T47D (cell line): ENCODE data around the gene CSNK2A3.
"Not testable (repeated sequence)": the region's sequence is repeated elsewhere in the genome, so short reads cannot be mapped to it uniquely, and the experiment has no call there.

Source experiments
- DNase-seq, 2 experiments: peaks; one replicate each; pipeline versions ENCODE4 v3.0.0 to v3.0.0-alpha.2; 2011 to 2012; ENCODE audit warnings: low read depth in 1 of 2, low spot score in 1 of 2
- JUND ChIP-seq: IDR thresholded peaks from 2 replicates; pipeline ENCODE4 v1.6.1; 2012; ENCODE audit warnings: low read depth
- in situ Hi-C: cut with HindIII; loops from 2 replicates; pipeline ENCODE4 v1.10.0; 2016; ENCODE audit warnings: low sequenced_read_pairs, low pct_unique_long_range_greater_than_20kb

The CSNK2A3 gene

GRCh38 chr11:11372461-11372860, 19.4 kb upstream of the CSNK2A3 start:
- DNase-seq: no peak
- in situ Hi-C loops: no loop called here
- no peak for TF ChIP-seq JUND

GRCh38 chr11:11370962-11371303, 17.9 kb upstream of the CSNK2A3 start:
- no peak for DNase-seq
- TF ChIP-seq JUND: no peak
- in situ Hi-C loops: no loop called here

GRCh38 chr11:11370255-11370961, 17.4 kb upstream of the CSNK2A3 start:
- TF ChIP-seq JUND: no peak
- in situ Hi-C loops: no loop called here
- no peak for DNase-seq

GRCh38 chr11:11366793-11367192, 13.7 kb upstream of the CSNK2A3 start:
- in situ Hi-C loops: no loop called here
- no peak for TF ChIP-seq JUND
- DNase-seq: peak in 1 of 2 experiments; percentile 30

- no peak for DNase-seq
- in situ Hi-C loops: no loop called here
- no peak for TF ChIP-seq JUND
Measured at GRCh38 chr11:11363674-11364073, 10.6 kb upstream of the CSNK2A3 start.

- no peak for TF ChIP-seq JUND
- in situ Hi-C loops: no loop called here
Measured at GRCh38 chr11:11359611-11360010, 6.6 kb upstream of the CSNK2A3 start.

GRCh38 chr11:11356842-11357241, 3.8 kb upstream of the CSNK2A3 start:
- in situ Hi-C loops: no loop called here
- TF ChIP-seq JUND: no peak
- no peak for DNase-seq

More at GRCh38 chr11:11359611-11360010, 6.6 kb upstream of the CSNK2A3 start:
- DNase-seq: no peak

- DNase-seq, in situ Hi-C loops: not testable (repeated sequence)
Measured at GRCh38 chr11:11351851-11352250, 1.2 kb downstream of the CSNK2A3 start.

GRCh38 chr11:11351042-11351586, 1.9 kb downstream of the CSNK2A3 start:
- no peak for TF ChIP-seq JUND
- in situ Hi-C loops: no loop called here
- DNase-seq: no peak

GRCh38 chr11:11349870-11350337, 3.1 kb downstream of the CSNK2A3 start:
- no peak for DNase-seq
- in situ Hi-C loops: no loop called here
- TF ChIP-seq JUND: no peak

- DNase-seq: no peak
- no peak for TF ChIP-seq JUND
- in situ Hi-C loops: no loop called here
Measured at GRCh38 chr11:11349106-11349825, 3.8 kb downstream of the CSNK2A3 start.

- no peak for DNase-seq
- TF ChIP-seq JUND: no peak
- in situ Hi-C loops: no loop called here
Measured at GRCh38 chr11:11348303-11348702, 4.7 kb downstream of the CSNK2A3 start.

- in situ Hi-C loops: no loop called here
- DNase-seq: no peak
- no peak for TF ChIP-seq JUND
Measured at GRCh38 chr11:11347592-11347991, 5.5 kb downstream of the CSNK2A3 start.

- DNase-seq: no peak
- in situ Hi-C loops: no loop called here
- no peak for TF ChIP-seq JUND
Measured at GRCh38 chr11:11346303-11346702, 6.7 kb downstream of the CSNK2A3 start.
